ENCODE data around the gene GID8. TPM values are rescaled to one million over a fixed set of nuclear protein-coding genes. Genes with fewer than 3 reads are reported as not detected.

The GID8 gene
- total and polyA plus RNA-seq, 2 of the 13 experiments (the other 11 are each of a cell fraction or from before 2014, with no cell fraction given) = 39.6 to 59.8 TPM

DNA sequence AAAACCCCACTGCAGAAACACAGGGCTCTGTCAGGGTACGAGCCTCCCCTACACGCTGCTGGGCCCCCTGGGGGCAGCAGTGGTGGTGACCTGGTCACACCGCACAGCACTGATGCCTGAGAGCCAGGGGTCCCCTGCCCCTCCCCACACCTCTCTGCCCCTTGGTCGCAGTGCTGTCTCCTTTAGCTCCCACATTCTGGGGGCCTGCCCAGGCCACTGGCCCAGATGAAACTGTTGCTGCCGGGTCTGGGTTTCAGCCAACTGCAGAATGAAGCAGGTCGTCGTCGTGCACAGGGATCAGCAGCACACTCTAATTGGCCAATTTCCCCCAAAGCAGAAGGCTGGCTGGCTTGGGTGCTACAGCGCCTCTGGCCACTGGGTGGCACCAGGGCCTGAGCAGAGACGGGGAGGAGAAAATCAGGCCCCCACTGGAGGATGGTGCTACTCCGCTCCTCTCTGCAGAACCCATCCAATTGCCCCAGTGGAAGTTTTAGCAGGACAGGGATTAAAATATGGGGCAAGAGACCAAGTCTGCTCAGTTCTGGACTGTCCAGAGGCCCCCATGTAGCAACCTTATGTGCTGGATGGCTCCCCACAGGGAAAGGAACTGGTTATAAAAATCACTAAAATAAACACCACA, 37.8 kb upstream of the GID8 start (continued):
- TF ChIP-seq, protein P1, sequence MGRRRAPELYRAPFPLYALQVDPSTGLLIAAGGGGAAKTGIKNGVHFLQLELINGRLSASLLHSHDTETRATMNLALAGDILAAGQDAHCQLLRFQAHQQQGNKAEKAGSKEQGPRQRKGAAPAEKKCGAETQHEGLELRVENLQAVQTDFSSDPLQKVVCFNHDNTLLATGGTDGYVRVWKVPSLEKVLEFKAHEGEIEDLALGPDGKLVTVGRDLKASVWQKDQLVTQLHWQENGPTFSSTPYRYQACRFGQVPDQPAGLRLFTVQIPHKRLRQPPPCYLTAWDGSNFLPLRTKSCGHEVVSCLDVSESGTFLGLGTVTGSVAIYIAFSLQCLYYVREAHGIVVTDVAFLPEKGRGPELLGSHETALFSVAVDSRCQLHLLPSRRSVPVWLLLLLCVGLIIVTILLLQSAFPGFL (CRISPR knock-in tag; IDR thresholded peaks at IDR 0.05) = 0 out of 2 replicates have a peak, but pooled peaks have one; percentile 20
- TF ChIP-seq CEBPG (CRISPR knock-in tag; IDR thresholded peaks at IDR 0.05) = peak; percentile 65
- TF ChIP-seq CENPT (CRISPR knock-in tag; IDR thresholded peaks at IDR 0.05; ENCODE audit: low read depth) = peak; percentile 58; the same call in 1 of the 2 replicates
- TF ChIP-seq SSRP1 (CRISPR knock-in tag; IDR thresholded peaks at IDR 0.05) = peak; percentile 98; the same call in 1 of the 2 replicates
- no peak; the same call in 1 of the 2 replicates for TF ChIP-seq PRDM4 (CRISPR knock-in tag; IDR thresholded peaks at IDR 0.05; ENCODE audit: borderline replicate concordance)
- TF ChIP-seq POLR2AphosphoS5 (IDR thresholded peaks at IDR 0.05; ENCODE audit: low read depth, low read length) = peak; percentile 69; the same call in 1 of the 2 replicates
- TF ChIP-seq ZNF775 (CRISPR knock-in tag; IDR thresholded peaks at IDR 0.05; ENCODE audit: borderline replicate concordance) = peak; percentile 71; the same call in 1 of the 2 replicates
- TF ChIP-seq ZBTB8A (CRISPR knock-in tag; IDR thresholded peaks at IDR 0.05; ENCODE audit: borderline replicate concordance, low read depth) = no peak
- TF ChIP-seq, protein P2, sequence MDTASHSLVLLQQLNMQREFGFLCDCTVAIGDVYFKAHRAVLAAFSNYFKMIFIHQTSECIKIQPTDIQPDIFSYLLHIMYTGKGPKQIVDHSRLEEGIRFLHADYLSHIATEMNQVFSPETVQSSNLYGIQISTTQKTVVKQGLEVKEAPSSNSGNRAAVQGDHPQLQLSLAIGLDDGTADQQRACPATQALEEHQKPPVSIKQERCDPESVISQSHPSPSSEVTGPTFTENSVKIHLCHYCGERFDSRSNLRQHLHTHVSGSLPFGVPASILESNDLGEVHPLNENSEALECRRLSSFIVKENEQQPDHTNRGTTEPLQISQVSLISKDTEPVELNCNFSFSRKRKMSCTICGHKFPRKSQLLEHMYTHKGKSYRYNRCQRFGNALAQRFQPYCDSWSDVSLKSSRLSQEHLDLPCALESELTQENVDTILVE (CRISPR knock-in tag; IDR thresholded peaks at IDR 0.05) = 0 out of 2 replicates have a peak, but pooled peaks have one; percentile 29
- no peak for TF ChIP-seq ZBTB46 (CRISPR knock-in tag; IDR thresholded peaks at IDR 0.05; ENCODE audit: borderline replicate concordance)
- TF ChIP-seq NFIB (CRISPR knock-in tag; IDR thresholded peaks at IDR 0.05; ENCODE audit: borderline replicate concordance) = 0 out of 2 replicates have a peak, but pooled peaks have one; percentile 76
- TF ChIP-seq IRF2 (CRISPR knock-in tag; IDR thresholded peaks at IDR 0.05) = 0 out of 2 replicates have a peak, but pooled peaks have one; percentile 11
- TF ChIP-seq ZBTB10 (CRISPR knock-in tag; IDR thresholded peaks at IDR 0.05; ENCODE audit: borderline replicate concordance) = peak; percentile 64; the same call in 1 of the 2 replicates
- TF ChIP-seq ZMYM3 (CRISPR knock-in tag; IDR thresholded peaks at IDR 0.05) = peak; percentile 78; the same call in 1 of the 2 replicates
- TF ChIP-seq ATF7-NPFF (CRISPR knock-in tag; IDR thresholded peaks at IDR 0.05; ENCODE audit: low read depth) = peak; percentile 95
- TF ChIP-seq, protein P3, sequence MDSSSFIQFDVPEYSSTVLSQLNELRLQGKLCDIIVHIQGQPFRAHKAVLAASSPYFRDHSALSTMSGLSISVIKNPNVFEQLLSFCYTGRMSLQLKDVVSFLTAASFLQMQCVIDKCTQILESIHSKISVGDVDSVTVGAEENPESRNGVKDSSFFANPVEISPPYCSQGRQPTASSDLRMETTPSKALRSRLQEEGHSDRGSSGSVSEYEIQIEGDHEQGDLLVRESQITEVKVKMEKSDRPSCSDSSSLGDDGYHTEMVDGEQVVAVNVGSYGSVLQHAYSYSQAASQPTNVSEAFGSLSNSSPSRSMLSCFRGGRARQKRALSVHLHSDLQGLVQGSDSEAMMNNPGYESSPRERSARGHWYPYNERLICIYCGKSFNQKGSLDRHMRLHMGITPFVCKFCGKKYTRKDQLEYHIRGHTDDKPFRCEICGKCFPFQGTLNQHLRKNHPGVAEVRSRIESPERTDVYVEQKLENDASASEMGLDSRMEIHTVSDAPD (CRISPR knock-in tag; IDR thresholded peaks at IDR 0.05) = 0 out of 2 replicates have a peak, but pooled peaks have one; percentile 40
- TF ChIP-seq MIXL1 (CRISPR knock-in tag; IDR thresholded peaks at IDR 0.05) = peak; percentile 83; the same call in 1 of the 2 replicates
- TF ChIP-seq ZNF230 (CRISPR knock-in tag; IDR thresholded peaks at IDR 0.05) = no peak
